ENCODE measurements around the gene NHERF1.

NHERF1 gene

DNA sequence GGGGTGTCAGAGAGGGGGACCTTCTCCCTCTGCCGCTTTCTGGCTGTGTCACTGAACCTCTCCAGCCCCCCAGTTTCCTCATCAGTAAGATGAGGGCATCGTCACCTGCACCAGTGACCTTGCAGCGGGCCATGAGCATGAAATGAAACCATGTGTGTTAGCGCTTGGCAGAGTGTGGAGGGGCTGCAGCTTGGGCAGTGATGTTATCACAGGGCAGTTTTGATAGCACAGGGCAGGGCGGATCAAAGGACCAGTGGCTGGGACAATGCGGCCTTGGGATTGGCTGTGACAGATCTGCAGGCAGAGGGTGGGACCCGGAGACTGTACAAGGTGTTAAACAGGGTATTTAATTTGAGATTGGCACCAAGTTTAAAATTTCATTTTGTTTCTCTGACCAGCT, 66.6 kb downstream of the NHERF1 start:
- DNase-seq: no peak

DNA sequence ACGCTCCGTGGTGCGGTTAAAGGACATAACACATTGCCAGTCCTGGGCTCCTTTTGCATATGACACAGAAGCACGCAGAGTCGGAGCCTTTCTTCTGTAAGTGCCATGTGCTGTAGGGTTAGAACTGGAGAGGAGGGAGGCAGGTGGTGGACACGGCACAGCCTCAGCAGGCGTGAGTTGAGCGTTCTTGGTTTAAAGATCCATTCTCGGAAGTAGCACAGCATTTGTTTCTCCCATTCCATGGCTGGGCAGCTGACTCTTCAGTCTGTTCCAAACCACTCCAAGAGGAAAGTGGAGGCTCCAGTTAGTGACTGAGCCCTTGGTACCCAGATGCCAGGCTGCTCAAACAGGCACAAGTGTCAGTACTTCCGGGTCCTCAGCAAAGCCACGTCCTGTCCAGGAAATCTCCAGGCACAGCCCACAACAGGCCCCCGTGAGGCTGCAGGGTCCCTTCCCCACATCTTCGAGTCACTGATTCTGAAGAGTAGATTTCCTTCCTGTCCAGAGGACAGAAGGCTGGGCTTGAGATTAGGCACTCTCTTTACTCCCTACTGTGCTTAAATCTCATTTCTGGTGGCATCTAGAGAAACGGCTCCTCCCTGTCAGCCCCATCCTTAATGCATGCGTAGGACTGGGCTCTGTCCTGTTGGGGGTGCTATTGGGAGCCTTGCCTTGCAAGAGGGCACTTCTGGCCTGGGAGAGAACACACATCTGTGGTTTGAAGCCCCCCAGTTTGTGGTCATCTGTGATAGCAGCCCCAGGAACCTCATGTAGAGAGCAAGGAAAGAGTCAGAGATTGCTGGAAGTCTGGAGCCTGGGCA, 67.3 kb downstream of the NHERF1 start:
- no peak for DNase-seq

DNA sequence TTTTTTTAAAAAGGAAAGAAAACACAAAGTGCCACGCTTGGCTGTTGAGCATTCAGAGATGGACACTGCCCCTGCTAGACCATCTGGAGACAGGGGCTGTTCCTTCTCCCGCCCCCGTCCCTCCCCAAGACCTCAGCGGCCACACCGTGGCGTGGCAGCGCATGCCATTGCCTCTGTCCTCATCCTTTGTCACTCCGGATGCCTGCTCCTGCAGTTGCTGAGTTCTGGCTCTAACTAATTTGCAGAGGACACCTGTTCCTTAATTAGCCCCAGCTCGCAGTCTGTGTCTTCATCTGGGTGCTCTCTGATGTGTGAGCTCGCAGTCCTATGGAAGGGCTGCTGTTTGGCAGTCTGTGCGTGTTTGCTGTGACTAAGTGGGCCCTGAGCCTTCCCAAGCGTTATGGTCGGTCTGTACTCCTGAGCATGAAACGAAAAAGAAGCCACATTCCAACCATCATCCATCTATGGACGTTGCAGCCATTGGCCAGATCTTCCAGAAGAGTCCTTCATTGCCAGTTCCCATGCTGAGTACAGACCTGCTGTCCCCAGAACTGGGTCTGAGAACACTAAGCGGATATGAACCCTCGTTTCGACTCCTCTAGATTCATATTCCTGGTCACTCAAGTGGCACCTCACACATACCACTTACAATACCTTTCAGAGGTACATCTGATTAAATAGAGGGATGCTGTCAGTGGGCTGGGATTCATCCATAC, 68.6 kb downstream of the NHERF1 start:
- no peak for DNase-seq

DNA sequence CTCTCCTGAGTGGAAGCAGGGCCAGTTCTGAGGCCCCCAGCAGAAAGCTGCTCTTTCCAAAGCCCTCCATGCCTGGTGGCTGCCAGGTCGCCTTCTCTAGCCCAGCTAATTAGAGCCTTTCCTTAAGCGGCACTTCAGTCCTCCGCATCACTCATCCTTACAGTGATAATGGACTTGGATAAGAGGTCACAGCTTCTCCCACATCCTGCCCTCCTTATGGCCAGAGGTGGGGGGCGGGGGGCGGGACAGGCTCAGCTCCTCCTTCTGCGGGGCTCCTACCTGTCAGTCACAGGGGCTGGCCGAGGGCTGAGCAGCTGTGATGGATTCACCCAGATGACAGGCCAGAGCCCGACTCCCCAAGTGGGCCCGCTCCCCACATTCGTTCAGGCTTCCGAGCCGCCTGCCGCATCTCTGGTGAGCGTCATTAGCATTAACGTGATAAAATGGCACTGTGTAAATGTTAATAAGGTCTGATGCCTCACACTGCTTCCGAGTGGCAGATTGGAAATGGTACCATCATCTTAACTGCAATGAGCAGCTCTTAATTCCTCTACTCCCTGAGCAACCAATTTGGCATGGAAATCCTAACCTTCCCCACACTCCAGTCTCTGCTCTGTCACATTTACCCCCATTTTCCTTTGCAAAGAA, 70.0 kb downstream of the NHERF1 start:
- no peak for DNase-seq

All from stimulated activated CD4-positive, alpha-beta T cell treated with anti-CD3 and anti-CD28 coated beads, Interleukin-4, amount 100 ng/mL, for 1 hour (primary cell).